Myocyte (in vitro differentiated cells): ENCODE results near the gene GOLGA8Q. TPM values are rescaled to one million over a fixed set of nuclear protein-coding genes. Genes with fewer than 3 reads are reported as not detected.
"Not testable (repeated sequence)": the region's sequence is repeated elsewhere in the genome, so short reads cannot be mapped to it uniquely, and the experiment has no call there.

Source experiments
- DNase-seq: peaks from one replicate; pipeline ENCODE4 v3.0.0-alpha.2; 2012; ENCODE audit warnings: low read depth
- polyA plus RNA-seq: library from polyadenylated mRNA; unstranded; fragments of >200 nt; gene quantifications from one replicate; pipeline ENCODE4 v1.2.1, GENCODE V29; 2012; ENCODE audit warnings: missing spikeins
- total RNA-seq: library from RNA; depleted of rRNA; stranded (reverse); fragments of >200 nt; gene quantifications from 2 replicates; pipeline ENCODE4 v1.2.3, GENCODE V29; 2014

The GOLGA8Q gene
- total RNA-seq = 0.48 and 0.52 TPM in 2 replicates
- 3.2 TPM for polyA plus RNA-seq

GRCh38 chr15:30551750-30552149, at the start of gene GOLGA8Q:
Gene GOLGA8Q, plus strand, starts transcription at chr15:30552050. Its CDS starts 28 bp downstream, at chr15:30552078.
- DNase-seq = not testable (repeated sequence)

DNA sequence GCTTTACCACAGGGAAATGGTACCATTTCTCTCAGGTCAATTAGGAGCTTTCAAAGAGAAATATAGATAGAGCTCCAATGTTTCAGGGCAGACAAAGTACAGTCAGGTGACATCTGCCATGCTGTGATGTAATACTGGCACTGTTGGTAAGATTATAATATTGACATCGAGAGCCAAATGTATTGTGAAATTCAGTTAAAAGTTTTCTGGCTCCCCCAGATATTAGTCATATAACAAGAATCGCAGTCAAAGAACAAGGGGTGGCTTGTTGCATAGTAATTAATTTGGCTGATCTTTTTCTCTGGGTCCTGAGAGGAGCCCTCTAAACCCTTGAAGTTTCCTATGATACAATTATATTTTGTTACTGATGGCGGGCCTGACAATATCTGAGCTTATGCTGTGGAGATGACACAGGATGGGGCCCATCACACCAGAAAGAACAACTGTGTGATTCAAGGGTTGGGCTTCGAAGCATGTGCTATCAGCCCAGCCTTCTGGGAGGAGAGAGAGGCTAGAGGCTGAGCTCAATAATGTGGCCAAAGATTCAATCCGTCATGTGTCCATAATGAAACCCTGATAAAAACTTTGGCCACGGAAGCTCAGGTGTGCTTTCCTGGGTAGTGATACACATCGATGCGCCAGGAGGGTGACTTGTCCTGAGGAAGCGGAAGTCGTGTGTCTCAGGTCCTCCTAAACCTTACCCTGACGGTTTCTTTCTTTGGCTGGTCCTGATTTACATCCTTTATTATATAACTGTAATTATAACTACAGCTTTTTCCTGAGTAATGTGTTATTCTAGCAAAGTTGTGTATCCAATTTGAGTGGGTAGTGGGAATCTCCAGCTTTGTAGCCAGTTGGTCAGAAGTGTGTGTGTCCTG, 48.7 kb upstream of the GOLGA8Q start:
- DNase-seq = not testable (repeated sequence)

DNA sequence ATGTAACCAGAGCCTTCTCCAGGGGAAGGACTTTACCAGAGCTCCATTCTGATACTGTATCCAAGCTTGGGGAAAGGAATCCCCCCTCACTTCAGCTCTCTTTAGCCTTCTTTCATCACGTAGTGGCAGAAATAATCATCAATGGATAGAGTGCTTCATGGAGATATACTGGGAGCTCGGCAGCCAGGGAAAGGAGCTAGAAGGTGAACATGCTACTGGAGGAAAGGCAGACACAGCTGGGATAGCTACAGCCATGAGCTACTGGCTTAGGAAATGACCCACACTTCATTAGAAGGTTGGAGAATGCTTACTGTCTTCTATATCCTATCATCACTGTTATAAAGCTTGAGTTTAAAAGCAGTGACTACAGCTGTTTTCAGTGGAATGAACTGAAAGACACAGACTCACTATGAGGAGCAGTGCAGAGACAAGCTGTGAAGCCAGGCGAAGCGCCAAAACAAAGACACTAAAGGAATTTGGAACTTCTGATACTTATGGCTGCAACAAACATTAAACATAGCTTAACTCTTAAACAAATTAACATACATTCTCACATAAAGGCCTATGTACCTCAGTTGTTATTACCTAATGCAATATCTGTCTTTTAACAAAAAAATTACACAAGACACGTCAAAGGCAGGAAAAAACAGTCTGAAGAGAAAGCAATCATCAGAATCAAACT, 47.5 kb upstream of the GOLGA8Q start:
- DNase-seq = not testable (repeated sequence)

DNA sequence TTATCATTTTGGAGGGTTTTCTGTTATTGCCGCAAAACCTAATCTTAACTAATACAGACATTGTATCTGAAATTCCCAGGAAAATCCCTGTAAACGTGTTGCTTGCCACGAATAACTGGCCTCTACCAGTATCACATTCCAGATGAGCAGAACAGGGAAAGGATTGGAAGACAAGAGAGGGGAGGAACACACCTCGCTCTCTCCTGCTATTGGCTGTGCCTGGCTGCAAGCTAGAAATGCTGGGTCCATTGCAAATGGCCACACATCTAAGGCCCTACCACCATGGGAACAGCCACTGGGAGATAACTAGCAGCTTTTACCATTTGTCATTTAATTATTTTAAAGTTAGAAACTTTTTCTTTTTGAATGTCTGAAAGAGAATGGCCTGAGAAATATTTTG, 37.3 kb upstream of the GOLGA8Q start:
- not testable (repeated sequence) for DNase-seq

DNA sequence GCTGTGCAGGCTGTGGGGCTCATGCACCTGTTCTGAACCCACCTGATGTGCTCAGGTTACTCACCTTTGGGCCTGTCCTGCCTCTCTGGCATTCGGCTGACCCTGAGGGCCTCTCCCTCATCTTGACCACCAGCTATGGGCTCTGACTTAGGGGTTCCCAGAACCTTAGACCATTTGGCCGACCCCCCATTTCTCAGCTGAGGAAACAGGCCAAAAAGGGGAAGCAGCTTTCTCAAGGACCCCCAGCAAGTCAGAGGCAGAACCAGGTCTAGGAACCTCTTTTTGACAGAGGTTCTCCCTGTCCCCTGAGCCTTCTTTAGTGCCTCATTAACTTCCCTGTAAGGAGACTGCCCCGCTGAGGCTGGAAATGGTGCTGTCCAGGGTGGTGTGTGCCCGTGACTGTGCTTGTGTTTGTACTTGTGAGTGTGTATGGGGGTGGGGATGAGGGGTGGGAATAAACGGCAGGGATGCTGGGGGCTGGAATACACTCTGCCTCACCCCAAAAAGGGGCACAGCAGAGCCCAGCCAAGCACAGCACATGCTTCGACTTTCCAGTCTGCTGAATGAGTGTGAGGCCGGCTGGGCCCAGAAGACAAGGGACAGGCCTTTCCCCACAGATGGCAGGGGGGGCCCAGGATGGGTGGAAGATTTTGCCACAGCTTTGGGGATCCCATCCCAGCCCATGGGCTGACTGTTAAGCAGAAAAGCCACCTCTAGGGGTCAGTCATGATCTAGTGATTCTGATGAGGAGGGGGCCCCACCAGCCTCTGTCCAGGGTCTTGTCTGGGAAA, 28.2 kb upstream of the GOLGA8Q start:
- not testable (repeated sequence) for DNase-seq

GRCh38 chr15:30525912-30526311, 25.9 kb upstream of the GOLGA8Q start:
- not testable (repeated sequence) for DNase-seq

DNA sequence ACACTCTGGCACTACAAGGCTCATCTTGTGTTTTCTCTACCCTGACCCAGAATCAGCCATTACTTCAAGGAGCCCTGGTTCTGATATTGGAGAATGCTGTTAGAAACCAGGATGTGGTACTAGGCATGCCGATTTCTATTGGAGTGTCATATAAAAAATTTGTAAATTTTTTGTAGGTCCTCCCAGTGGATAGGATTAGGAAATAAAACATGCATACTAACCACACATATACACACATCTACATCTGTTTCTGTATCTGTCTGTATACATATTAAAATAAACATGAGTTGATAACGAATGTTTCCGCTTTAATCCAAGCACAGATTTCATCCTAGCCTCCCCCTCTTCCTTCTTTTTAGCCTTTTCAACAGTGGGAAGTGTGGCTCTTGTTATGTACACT, 22.8 kb upstream of the GOLGA8Q start:
- not testable (repeated sequence) for DNase-seq

- DNase-seq = not testable (repeated sequence)
Measured at GRCh38 chr15:30566949-30567348, 15.1 kb downstream of the GOLGA8Q start.

GRCh38 chr15:30573012-30573491, 21.2 kb downstream of the GOLGA8Q start:
- not testable (repeated sequence) for DNase-seq

- not testable (repeated sequence) for DNase-seq
Measured at GRCh38 chr15:30579394-30579970, 27.6 kb downstream of the GOLGA8Q start.

DNA sequence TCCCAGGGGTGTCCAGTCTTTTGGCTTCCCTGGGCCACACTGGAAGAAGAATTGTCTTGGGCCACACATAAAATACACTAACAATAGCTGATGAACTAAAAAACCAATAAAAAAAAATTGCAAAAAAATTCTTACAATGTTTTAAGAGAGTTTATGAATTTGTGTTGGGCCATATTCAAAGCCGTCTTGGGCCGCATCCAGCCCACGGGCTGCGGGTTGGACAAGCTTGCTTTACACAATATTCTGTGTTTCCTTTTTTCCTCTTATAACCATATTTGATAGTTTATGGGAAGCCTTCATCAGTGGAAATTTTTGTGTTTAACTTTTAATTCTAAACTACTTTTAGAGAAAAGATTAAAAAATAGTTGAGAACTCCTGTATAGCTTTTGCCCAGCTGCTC, 28.9 kb downstream of the GOLGA8Q start:
- DNase-seq = not testable (repeated sequence)

DNA sequence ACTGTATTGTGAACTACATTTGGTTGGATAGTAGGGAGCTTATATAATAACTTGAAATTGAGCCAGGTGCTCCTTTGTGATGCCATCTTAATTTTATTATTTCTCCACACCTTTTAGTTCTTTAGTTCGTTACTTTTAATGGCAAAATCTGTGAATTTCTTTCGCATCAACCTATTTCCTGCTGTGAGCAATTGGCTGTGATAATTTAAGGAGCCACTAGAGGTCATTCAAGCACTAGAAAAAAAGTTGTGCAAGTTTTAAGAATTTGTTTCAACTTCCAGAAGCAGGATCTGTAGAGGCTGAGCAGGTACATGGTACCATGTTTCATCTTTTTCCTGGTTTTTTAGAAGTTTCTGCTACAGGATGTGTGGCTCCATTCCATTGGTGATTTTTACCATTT, 47.1 kb downstream of the GOLGA8Q start:
- not testable (repeated sequence) for DNase-seq

GRCh38 chr15:30603796-30604195, 51.9 kb downstream of the GOLGA8Q start, which contains the start of gene GOLGA8H:
Gene GOLGA8H, plus strand, starts transcription at chr15:30604028. Its CDS starts 98 bp downstream, at chr15:30604126.
- DNase-seq = not testable (repeated sequence)

Other genes starting within 250 kb of the GOLGA8Q start
- 0.10 and 0.16 TPM in 2 replicates for gene CHRFAM7A, start 158.5 kb upstream of the GOLGA8Q start, total RNA-seq
- gene GOLGA8R, start 137.8 kb upstream of the GOLGA8Q start, total RNA-seq = 1.4 and 3.3 TPM in 2 replicates
- gene GOLGA8H, start 52.0 kb downstream of the GOLGA8Q start, total RNA-seq = 0.05 and 0.31 TPM in 2 replicates